Activated effector memory CD4-positive, alpha-beta T cell treated with Interleukin-2 at 50 U/mL for 16 hours (primary cell): ENCODE data around the gene CLIC4.

ENCODE experiments used
- DNase-seq: peaks from one replicate; pipeline ENCODE4 v3.0.0-alpha.2; 2020

Gene CLIC4

GRCh38 chr1:24862775-24863483, 117.7 kb downstream of the CLIC4 start:
- no peak for DNase-seq

GRCh38 chr1:24864370-24864777, 119.1 kb downstream of the CLIC4 start:
- DNase-seq: no peak

- no peak for DNase-seq
Measured at GRCh38 chr1:24865168-24865567, 119.9 kb downstream of the CLIC4 start.

- DNase-seq: no peak
Measured at GRCh38 chr1:24865587-24865986, 120.3 kb downstream of the CLIC4 start.

GRCh38 chr1:24866211-24867083, 121.2 kb downstream of the CLIC4 start:
- no peak for DNase-seq

GRCh38 chr1:24867084-24867870, 122.0 kb downstream of the CLIC4 start:
- no peak for DNase-seq

- no peak for DNase-seq
Measured at GRCh38 chr1:24868016-24868875, 123.0 kb downstream of the CLIC4 start.

GRCh38 chr1:24870551-24871195, 125.4 kb downstream of the CLIC4 start:
- DNase-seq: no peak

GRCh38 chr1:24871306-24871901, 126.2 kb downstream of the CLIC4 start:
- no peak for DNase-seq

- no peak for DNase-seq
Measured at GRCh38 chr1:24872061-24872850, 127.0 kb downstream of the CLIC4 start.

GRCh38 chr1:24873148-24873547, 127.9 kb downstream of the CLIC4 start:
- no peak for DNase-seq

GRCh38 chr1:24874056-24874455, 128.8 kb downstream of the CLIC4 start:
- no peak for DNase-seq

- DNase-seq: no peak
Measured at GRCh38 chr1:24874611-24875234, 129.5 kb downstream of the CLIC4 start.

- DNase-seq: no peak
Measured at GRCh38 chr1:24875257-24875656, 130.0 kb downstream of the CLIC4 start.

GRCh38 chr1:24875991-24876506, 130.8 kb downstream of the CLIC4 start:
- no peak for DNase-seq

- DNase-seq: no peak
Measured at GRCh38 chr1:24878045-24878444, 132.8 kb downstream of the CLIC4 start.

GRCh38 chr1:24878775-24879742, 133.8 kb downstream of the CLIC4 start:
- no peak for DNase-seq

- DNase-seq: no peak
Measured at GRCh38 chr1:24881034-24881433, 135.8 kb downstream of the CLIC4 start.

- no peak for DNase-seq
Measured at GRCh38 chr1:24884751-24885150, 139.5 kb downstream of the CLIC4 start.
